Activated T-cell treated with anti-CD3 and anti-CD28 coated beads for 4 hours (primary cell): ENCODE data around the gene PDZD2.
A peak's percentile ranks its signal among the peaks of the same experiment; 100 is the strongest.
"Not testable (repeated sequence)": the region's sequence is repeated elsewhere in the genome, so short reads cannot be mapped to it uniquely, and the experiment has no call there.

ENCODE experiments used
- DNase-seq: peaks from one replicate; pipeline ENCODE4 v3.0.0-alpha.2; 2020

Gene PDZD2

GRCh38 chr5:31638748-31639418, at the start of gene PDZD2:
TSS of gene PDZD2 (plus strand) at chr5:31639131.
- DNase-seq = peak; percentile 80

- no peak for DNase-seq
These were observed 45.3 kb upstream of the PDZD2 start for GRCh38 chr5:31593665-31594064.

DNA sequence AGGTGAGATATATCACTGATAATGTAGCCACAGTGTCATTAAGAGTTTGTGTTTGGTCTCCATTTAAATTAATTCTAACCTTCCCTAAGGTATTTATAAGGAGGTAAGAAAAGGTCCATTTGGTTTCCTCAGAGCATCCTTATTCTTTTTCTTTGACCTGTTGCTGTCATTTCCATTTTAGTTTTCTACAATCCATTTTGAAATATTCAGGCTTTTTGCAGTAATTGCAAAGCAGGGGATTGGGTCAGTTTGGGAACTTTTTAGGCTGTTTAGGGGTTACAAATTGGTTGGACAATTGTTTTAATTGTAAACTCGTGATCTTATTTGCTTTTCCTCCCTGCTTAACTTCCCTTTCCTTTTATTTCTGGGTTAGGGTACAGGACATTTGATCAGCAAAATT, 42.6 kb upstream of the PDZD2 start:
- no peak for DNase-seq

DNA sequence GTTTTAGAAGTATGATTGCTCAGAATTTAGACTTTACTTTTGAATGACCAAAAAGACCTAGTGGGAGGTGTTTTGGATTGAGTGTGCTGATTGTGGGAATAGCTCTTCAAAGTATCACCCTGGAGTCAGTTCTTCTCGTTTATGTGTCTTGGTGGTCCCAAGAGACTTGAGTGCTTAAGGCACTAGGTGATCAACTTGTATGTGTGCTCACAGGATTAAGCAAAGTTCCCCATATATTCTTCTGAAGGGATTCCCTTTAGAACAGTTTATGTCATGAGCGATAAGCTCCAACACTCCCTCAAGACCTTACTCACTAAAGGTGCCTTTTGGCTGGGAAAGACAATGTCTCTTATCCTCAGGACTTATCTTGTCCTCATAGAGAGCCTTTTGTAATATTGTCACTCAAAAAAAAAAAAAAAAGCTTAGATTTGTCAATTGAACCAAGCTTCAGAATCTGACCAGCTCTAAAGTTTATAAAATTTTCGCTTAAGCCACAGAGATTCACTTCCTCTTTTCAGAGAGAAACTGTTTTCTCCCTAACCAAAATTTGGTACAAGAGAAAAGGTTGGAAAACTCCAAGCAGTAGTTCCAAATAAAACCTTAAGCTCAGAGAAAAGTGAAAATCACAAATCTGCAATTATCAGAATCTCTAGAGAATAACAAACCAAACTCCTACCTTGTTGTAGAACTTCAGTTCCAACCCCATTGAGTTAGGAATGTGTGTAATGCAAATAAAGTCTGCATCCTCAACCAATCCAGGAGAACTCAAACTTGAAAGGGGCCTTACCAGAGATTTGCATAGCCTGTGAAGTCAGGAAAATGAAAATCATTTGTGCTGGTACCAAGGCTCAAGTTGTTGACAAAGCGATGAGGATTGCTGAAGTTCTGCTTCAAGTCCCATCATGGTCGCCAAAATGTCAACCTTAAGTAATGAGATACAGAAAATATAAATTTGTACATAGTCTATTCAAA, 40.0 kb upstream of the PDZD2 start:
- DNase-seq = no peak

GRCh38 chr5:31602305-31602704, 36.6 kb upstream of the PDZD2 start:
- not testable (repeated sequence) for DNase-seq

DNA sequence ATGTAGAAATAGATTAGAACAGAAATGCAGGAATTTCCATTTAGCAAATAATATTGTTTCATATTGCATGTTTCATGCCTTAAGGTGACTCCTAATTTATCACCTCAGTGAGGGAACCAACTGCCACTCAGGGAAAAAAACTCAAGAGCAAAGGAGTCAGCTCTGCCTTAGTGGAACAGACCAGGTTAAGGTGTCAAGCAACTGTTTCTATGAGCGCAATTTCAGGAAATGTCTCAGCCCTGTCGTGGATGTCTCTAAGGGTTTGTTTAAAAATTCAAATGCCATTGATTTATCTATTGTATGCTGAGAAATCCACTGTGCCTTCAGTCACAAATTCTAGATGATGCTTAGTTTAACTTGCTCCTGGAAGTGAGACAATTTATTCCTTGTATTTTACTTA, 34.7 kb upstream of the PDZD2 start:
- no peak for DNase-seq

- DNase-seq = no peak
These were observed 34.3 kb upstream of the PDZD2 start for GRCh38 chr5:31604644-31605043.

GRCh38 chr5:31605920-31606319, 33.0 kb upstream of the PDZD2 start:
- no peak for DNase-seq

GRCh38 chr5:31607546-31607945, 31.4 kb upstream of the PDZD2 start:
- DNase-seq = no peak

DNA sequence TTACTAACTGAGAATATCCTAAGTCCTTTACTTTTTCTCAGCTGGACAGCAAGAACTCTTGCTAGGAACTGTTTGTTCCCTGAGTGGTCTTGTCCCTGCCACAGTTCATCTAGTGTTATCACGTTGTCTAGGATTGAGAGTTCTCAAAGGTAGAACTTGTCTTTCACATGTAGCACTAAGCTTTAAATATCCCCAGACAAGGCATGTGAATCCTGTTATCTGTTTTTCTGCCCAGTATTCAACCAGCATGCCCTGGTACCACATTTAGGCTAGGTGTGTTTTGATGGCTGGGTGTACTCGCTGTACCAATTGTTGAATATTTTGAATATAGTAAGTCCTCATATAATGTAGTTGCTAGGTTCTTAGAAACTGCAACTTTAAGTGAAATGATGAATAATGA, 27.9 kb upstream of the PDZD2 start:
- DNase-seq = no peak

DNA sequence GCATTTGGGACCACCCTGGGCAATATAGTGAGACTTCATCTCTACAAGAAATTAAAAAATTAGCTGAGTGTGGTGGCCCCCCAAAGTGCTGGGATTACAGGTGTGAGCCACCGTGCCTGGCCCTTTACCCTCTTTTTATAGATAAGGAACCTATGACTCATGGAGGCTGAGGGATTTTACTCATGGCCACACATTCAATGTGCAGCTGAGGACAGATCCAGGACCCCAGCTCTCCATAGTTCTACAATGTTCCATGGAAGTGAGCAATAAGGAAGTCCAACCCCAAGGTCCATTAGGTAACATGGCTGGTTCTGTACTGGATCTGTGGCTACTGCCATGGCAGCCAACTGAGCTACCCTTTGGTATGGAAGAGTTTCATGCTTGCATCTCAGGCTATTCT, 25.3 kb upstream of the PDZD2 start:
- no peak for DNase-seq

GRCh38 chr5:31614151-31615020, 24.5 kb upstream of the PDZD2 start:
- DNase-seq = no peak

- no peak for DNase-seq
These were observed 21.1 kb upstream of the PDZD2 start for GRCh38 chr5:31617867-31618266.

DNA sequence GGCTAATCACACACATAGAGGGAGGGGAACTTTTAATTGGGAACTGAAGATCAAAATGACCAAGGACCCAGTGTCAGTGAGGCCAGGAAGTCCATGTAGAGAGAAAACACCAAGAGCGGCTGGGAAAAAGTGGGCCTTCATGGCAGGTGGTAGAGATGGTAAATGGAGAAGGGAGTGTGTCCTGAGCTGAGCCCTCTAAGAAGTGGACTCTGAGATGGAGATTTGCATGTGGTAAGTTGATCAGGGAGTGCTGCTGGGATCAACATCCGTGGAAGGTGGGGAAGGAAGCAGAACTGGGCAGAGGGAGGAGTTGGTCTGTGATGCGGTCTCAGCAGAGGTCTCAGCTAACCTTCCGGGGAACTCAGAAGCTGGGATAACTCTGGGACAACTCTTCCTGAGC, 18.9 kb upstream of the PDZD2 start:
- DNase-seq = no peak

DNA sequence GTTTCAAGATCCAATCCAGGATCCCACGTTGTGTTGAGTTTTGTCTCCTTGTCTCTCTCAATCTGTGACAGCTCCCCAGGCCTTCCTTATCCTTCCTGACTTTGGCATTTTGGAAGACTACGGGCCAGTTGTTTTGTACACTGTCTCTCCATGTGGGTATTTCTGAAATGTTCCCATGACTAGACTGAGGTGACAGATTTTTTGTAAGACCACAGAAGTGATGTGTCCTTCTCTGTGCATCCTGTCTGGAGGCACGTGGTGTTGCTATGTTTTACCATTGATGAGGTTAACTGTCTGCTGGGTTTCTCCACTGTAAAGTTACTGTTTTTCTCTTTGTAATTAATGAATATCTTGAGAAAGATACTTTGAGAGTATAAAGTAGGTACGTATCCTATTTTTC, 15.7 kb upstream of the PDZD2 start:
- no peak for DNase-seq

GRCh38 chr5:31625394-31625793, 13.5 kb upstream of the PDZD2 start:
- DNase-seq = no peak

DNA sequence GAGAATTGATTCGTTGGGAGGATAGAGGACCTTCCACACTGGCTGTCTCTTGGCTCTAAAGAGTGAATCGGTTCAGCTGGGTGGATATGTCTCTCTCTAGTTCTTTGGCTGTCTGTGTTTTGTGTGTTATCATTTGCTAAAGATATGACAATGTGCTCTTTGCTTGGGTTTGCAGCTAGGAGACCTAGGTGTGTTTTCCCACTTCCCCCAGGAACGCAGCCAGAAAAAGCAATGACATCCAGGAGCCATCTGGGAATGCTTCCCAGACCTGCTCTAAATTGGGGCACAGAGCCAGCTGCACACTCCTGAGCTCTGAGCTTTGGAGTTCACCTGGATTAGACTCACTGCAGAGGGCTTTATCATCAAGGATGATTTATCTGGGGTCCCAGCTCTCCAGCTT, 12.8 kb upstream of the PDZD2 start:
- no peak for DNase-seq

DNA sequence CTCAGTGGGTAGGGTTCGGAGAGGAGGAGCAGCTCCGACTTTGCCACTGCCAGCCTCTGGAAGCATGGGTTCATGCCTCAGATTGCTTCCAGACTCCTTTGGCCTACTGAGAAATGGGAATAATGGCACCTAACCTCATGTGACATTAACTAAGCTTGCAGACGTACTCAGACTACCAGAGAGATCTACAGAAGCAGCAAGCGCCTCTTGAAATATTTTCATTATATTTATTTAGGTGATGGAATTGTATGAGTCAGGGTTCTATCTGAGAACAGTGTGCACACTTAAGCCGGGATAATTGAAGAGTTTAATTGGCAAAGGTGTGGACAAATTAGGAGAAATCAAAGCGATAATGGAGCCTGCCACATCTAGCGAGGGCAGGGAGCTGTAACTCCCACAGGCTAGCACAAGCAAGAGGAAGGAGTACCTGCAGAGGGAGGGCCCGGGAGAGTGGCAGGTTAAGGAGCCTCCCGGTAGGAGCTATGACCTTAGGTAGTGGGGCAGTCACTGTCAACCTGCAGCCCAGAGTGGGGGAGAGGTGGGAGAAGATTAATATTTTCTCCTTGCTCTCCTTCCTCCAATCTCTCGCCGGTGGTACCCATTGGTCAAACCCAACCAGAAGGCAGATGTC, 12.2 kb upstream of the PDZD2 start:
- no peak for DNase-seq

- no peak for DNase-seq
These were observed 8.0 kb upstream of the PDZD2 start for GRCh38 chr5:31630931-31631330.

- DNase-seq = no peak
These were observed 6.5 kb upstream of the PDZD2 start for GRCh38 chr5:31632460-31632859.

GRCh38 chr5:31635446-31635845, 3.5 kb upstream of the PDZD2 start:
- DNase-seq = no peak

DNA sequence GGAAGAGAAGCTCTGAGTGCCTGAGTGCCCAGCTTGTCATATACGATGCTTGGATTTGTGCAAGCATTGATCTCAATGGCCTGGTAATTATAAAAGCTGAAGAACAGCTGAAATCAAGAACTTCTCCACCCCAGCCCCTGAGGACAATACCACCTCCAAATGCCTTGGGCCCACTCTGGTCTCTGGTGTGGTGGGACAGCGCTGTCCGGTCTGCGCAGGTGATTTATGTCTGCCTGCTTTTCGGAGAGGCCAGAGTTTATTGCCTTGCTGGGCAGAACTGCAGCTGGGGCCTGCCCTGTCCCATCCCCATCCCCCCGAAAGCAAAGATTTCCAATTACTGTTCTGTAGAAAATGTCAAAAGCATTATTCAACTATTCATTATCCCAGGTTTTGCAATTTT, 1.1 kb upstream of the PDZD2 start:
- DNase-seq = no peak

DNA sequence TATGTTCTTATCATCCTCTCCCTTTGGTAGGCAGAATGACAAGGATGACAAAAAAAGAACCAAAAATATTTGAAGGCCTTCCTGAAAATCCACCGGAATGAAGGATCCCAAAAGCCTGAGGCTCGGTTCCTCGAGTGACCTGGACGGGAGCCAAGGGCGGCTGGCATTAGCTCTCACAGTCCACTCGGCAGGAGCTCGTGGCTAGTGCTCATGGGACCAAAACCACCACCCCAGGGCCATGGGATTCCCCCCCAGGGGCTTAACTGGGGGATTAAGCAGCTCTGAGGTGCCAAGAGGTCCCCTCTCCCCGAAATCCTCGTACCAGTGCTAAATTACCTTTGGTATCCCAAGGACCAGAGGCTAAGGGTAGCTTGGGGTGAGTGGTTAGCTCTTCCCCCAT, 586 bp upstream of the PDZD2 start:
- no peak for DNase-seq
